ENCODE data around the gene NRXN3.

- no peak for TF ChIP-seq CTCF (conservative IDR thresholded peaks at IDR 0.05; ENCODE audit: low read depth, low read length)
- no peak for TF ChIP-seq EZH2 (IDR thresholded peaks at IDR 0.05; ENCODE audit: low read length, unreplicated experiment)
- TF ChIP-seq EZH2phosphoT487 (IDR thresholded peaks at IDR 0.05; ENCODE audit: borderline replicate concordance, low read length): no peak
These were observed 47.7 kb upstream of the NRXN3 start for GRCh38 chr14:78122436-78122835.
